Sciatic nerve (tissue), 2 donors: Measurements from ENCODE around the gene NUDT16L1. TPM values are rescaled to one million over a fixed set of nuclear protein-coding genes. Genes with fewer than 3 reads are reported as not detected.

Source experiments
- ATAC-seq: fragments of 200-7000 bp; cut with Tn5 transposase; one replicate; pipeline ENCODE4 v1.9.1; 2020; ENCODE audit warnings: mild to moderate bottlenecking, moderate library complexity
- DNase-seq: peaks from one replicate; pipeline ENCODE4 v3.0.0-alpha.2; 2020; ENCODE audit warnings: low spot score
- intact Hi-C: fragments of 100-400 bp; cut with DNase I; formaldehyde crosslinking; loops from one replicate; pipeline ENCODE4 v1.14.2; 2022
- total RNA-seq: library from RNA; stranded (reverse); fragmentation: NEBNext Ultra II Directional; extraction: Animal tissue kit (Norgen Biotek cat#: 25700); gene quantifications from one replicate; pipeline ENCODE4 v1.2.1, GENCODE V29; 2021
- donor health status: DM: no; HTN: no; CAD: no.
- donor health status: DM: no; HTN: no; CAD: no.

The NUDT16L1 gene
- total RNA-seq, 1 donor from 2014 or later = 21.3 TPM

DNA sequence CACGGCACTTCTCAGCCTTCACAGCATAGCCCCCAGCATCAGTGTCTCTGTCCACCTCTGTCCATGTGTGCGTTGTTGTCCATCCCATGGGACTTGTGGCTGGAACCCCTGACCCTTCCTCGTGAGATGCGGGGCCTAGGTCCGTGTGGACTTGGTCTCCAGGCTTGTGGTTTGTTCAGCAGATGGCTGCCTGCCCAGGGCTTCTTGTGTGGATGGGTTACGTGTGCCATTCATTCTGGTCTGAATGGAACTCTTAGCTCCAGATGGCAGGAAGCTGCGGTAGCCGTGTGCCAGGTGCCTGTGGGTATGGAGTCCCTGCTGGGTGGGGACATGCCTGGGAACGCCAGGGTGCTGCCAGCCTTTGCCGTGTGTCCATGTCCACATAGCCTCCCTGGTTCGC is 31.7 kb upstream of the NUDT16L1 start:
- no peak for DNase-seq
- intact Hi-C loops = no loop called here
- ATAC-seq = no peak

GRCh38 chr16:4663465-4663776 is 29.9 kb upstream of the NUDT16L1 start:
- DNase-seq = no peak
- intact Hi-C loops = no loop called here
- ATAC-seq = no peak

- DNase-seq (peak; percentile 77), ATAC-seq (peak; percentile 47)
- intact Hi-C loops = no loop called here
These were observed 29.4 kb upstream of the NUDT16L1 start for GRCh38 chr16:4663777-4664465.

- peak; percentile 79 for DNase-seq
- intact Hi-C loops = no loop called here
- ATAC-seq = peak; percentile 63
These were observed 28.6 kb upstream of the NUDT16L1 start for GRCh38 chr16:4664538-4665418.

GRCh38 chr16:4666537-4667202 is 26.7 kb upstream of the NUDT16L1 start:
- intact Hi-C loops = no loop called here
- ATAC-seq (no peak), DNase-seq (peak; percentile 53)

DNA sequence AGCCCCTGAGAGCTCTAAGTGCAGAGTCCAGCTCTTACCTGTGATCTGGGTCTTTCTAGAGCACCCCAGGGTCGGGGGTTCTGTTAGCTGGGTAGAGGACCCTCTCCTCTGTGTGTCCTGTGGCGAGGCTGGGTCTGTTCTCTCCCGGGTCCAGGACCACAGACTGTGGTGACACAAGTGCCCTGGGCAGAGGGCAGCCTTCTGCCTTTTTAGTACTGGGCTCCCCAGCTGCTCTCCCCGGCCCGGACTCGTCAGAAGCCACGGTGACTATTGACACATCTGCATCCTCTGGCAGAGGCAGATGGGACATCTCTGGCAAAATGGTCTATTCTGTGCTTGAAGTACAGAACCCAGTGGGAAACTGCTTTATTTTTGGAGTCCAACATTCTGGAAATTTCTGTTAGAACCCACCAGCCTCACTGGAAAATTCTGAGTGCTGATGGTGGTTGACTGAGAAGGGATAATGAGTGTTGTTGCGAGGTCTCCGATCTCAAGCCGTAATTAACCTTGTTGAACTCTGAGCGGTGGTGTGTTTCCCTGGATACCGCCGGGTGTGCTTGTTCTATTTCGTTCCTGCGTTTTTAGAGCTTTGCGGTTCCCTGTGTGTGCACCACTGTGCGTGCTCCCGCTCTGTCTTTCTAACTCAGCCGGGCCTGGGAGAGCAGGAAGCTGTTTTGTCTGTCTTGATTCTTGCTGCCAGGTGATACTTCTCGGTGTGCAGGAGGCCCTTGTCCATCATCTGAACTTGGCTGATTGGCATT is 26.0 kb upstream of the NUDT16L1 start:
- intact Hi-C loops = no loop called here
- ATAC-seq (no peak), DNase-seq (no peak)

- intact Hi-C loops = no loop called here
- DNase-seq = no peak
- ATAC-seq = no peak
These were observed 24.9 kb upstream of the NUDT16L1 start for GRCh38 chr16:4668313-4668960.

- ATAC-seq (no peak), DNase-seq (no peak)
- intact Hi-C loops = no loop called here
These were observed 19.8 kb upstream of the NUDT16L1 start for GRCh38 chr16:4673387-4674046.

DNA sequence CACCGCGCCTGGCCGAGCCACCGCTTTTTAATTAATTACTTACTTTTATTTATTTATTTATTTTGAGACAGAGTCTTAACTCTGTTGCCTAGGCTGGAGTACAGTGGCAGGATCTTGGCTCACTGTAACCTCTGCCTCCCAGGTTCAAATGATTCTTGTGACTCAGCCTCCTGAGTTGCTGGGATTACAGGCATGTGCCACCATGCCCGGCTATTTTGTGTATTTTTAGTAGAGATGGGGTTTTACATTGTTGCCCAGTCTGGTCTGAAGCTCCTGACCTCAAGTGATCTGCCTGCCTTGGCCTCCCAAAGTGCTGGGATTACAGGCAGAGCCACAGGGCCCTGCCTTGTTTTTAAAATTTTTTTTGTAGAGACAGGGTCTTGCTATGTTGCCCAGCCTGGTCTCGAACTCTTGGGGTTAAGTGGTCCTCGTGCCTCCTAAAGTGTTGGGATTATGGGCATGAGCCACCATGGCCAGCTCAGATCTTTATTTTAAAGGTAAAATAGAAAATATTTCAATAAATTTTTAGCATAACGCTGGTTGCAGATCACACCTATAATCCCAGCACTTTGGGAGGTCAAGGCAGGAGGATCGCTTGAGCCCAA is 18.3 kb upstream of the NUDT16L1 start:
- no peak for ATAC-seq
- no peak for DNase-seq
- intact Hi-C loops = no loop called here

DNA sequence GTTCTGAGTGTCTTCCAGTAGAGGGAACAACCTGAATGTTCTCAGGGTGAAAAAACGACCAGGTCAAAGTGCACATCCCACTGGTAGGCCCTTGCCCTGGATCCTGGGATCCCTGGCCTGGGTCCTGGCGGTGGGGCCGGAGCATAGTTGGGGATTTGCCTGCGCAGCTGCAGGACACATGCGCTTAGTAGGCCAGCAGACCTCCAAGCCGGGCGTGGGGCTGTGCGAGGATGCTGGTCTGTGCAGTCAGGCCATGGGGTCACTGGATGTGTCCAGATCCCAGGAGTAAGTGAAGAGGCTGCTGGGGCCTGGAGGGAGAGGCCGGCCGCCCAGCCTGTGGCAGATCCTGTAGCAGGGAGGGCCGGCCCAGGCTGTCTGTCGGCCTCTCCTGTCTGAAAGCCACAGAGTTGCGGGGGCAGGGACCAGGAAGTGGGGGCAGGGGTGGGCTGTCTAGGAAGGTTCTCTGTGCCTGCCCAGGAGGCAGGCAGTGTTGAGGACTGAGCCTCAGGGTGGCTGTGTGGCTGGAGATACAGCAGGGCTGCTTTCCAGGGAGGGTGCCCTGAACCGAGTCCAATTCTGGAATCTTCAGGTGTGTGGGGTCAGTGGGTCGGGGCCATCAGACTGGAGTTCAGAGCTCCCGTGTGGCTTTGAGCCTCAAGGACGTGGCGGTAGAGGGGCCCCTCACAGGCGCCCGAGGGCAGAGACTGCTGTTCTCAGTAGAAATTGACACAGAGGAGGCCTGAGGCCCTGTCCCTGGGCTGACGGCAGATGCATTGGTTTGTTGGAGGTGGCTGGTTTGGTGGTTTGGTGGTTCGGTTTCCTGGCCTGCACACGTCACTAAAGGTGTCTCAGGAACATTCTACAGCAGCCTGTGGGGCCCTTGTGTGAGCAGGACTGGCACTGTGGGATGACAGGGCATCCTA is 17.2 kb upstream of the NUDT16L1 start:
- no peak for ATAC-seq
- intact Hi-C loops = no loop called here
- DNase-seq = no peak

- intact Hi-C loops = no loop called here
- DNase-seq = no peak
- no peak for ATAC-seq
These were observed 16.5 kb upstream of the NUDT16L1 start for GRCh38 chr16:4676831-4677230.

DNA sequence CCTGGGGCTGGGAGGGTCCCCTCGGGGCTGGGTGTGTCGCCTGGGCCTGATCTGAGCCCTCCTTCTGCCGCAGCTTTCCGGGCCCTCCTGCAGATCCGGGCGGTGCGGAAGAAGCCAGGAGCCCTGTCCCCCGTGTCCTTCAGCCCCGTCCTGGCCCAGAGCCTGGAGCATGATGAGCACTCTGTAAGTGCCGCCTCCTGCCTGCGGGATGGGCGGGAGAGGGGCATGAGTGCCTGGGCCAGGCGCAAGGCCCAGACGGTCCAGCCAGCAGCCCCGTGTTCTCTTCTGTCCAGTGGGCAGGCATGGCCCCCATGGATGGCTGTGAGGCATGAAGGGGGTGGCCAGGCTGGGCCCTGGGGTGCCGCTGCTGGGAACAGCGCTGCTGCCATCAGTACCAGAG is 16.0 kb upstream of the NUDT16L1 start:
- no peak for ATAC-seq
- no peak for DNase-seq
- intact Hi-C loops = no loop called here

GRCh38 chr16:4677994-4678393 is 15.4 kb upstream of the NUDT16L1 start:
- no peak for DNase-seq
- ATAC-seq = no peak
- intact Hi-C loops = no loop called here

GRCh38 chr16:4678596-4678995 is 14.8 kb upstream of the NUDT16L1 start:
- intact Hi-C loops = no loop called here
- ATAC-seq (no peak), DNase-seq (no peak)

DNA sequence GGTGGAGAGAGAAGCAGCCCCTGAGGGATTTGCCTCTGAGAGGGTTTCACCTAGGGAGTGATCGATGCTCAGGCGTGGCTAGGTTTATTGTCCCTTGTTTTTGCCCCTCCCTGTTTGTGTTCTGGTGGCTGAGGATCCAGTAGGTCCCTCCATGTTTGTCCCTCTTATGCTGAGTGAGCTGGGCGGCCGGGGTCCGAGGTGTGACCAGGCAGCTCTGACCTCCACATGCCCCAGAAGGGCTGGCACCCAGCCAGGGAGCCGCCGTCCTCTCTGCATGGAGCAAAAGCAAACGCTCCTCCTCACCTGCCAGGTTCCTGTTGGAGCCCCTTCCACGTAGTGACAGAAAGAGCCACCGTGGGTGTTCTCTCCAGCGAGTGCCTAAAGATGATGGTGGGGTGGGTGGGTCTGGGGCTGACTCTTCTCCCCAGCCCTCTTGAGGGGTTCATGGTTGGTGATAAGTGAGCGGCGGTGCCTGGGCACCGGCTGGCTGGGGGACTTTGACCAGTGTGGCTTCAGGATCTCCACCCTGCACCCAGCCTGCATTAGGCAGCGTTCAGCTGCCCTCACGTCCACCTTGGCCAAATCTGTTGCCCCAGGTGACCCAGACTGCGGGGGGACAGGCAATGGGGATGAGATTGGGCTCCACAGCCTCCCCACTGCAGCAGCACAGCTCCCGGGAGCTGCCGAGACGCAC is 14.1 kb upstream of the NUDT16L1 start:
- ATAC-seq (peak; percentile 2), DNase-seq (no peak)

DNA sequence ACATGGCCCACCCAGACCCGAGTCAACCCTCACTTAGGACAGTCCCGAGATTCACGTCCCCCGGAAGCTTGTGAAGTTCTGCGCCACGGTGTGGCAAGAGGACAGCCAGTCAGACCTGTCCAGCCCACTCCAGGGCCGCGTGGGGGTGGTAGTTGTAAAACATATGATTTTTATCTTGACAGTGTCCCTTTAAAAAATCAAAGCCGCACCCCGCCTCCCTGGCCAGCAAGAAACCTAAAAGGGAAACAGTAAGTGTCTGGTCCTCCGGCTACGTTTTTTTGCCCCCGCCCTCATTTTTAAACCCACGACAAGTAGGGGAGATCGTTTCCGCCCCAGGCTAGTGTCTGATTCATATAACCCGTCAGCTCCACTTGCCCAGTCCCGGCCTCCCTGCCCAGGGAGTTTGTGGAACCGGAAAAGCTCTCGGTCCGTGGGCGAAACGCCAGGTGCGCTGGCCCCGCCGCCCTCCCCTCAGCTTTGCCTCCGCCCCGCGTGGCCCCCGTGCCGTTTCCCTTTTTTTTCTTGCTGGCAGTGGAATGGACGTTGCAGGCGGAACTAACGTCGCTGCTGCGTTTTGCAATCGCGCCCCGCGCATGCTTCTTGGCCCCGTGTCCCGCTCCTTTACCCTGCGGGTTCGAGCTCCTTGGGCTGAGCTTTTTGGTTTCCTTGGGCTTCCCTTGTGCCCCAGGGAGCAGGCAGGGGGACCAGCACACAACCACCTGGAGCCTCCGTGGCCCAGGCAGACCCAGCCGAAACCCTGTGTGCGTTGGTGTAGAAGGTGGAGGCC is 13.3 kb upstream of the NUDT16L1 start:
- ATAC-seq (peak; percentile 77), DNase-seq (peak; percentile 87)
- intact Hi-C loops = no loop called here

More for the DNA sequence above, 14.1 kb upstream of the NUDT16L1 start:
- intact Hi-C loops = no loop called here
